HG03354 (cell line): ENCODE data around the gene CLIC4.
"Not testable (repeated sequence)": the region's sequence is repeated elsewhere in the genome, so short reads cannot be mapped to it uniquely, and the experiment has no call there.

ENCODE experiments used
- ATAC-seq: cut with Tn5 transposase; IDR thresholded peaks from one replicate; pipeline ENCODE4 v1.9.1; 2021; ENCODE audit warnings: mild to moderate bottlenecking; ENCODE audit not compliant: unreplicated experiment, poor library complexity, severe bottlenecking

Gene CLIC4

DNA sequence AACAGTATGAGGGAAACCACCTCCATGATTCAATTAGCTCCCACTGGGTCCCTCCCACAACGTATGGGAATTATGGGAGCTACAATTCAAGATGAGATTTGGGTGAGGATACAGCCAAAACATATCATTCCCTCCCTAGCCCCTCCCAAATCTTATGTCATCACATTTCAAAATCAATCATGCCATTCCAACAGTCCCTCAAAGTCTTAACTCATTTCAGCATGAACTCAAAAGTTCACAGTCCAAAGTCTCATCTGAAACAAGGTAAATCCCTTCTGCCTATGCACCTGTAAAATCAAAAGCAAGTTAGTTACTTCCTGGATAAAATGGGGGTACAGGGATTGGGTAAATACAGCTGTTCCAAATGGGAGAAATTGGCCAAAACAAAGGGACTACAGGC lies 146.1 kb downstream of the CLIC4 start:
- ATAC-seq: not testable (repeated sequence)

DNA sequence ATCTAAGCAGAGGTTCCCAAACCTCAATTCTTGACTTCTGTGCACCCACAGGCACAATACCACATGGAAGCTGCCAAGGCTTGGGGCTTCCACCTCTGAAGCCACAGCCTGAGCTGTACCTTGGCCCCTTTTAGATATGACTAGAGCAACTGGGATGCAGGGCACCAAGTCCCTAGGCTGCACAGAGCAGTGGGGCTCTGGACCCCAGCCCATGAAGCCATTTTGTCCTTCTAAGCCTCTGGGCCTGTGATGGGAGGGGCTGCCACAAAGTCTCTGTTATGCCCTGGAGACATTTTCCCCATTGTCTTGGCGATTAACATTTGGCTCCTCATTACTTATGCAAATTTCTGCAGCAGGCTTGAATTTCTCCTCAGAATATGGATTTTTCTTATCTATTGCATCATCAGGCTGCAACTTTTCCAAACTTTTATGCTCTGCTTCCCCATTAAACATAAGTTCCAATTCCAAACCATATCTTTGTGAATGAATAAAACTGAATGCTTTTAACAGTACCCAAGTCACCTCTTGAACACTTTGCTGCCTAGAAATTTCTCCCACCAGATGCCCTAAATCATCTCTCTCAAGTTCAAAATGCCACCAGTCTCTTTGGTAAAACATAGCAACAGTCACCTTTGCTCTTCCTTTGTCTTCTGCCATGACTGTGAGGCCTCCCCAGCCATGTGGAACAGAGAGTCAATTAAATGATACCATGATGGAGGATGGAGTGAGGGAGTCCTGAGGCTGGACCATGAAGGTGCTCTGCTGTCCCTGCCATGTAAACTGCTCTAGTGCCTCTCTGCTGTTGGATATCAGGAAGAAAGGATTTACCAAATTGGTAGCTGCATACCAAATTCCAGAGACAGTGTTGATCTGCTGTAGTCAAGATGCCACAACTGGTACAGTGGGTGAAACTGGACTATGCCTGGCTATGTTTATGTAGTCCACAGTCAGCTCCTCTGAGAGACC lies 147.2 kb downstream of the CLIC4 start:
- ATAC-seq: no peak

DNA sequence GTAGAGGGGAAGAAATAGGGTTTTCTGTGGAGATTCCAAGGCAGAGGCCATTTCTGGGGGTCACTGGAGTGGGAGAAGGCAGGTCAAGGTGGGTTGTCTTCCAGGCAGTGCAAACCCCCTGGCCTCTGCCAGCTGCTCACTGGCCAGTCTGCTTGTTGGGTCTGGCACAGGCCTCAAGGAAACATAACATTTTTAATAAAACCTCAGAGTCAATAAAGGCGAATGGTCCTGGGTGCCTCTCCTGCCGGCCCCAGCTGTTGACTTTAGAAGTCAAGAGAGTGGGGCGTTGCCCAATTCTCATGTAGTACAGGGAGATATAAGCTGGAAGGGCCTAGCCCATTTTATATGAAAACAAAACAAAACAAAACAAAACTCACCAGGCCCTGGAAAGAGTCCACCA lies 148.2 kb downstream of the CLIC4 start:
- no peak for ATAC-seq
